ENCODE data around the gene RYK. TPM values are rescaled to one million over a fixed set of nuclear protein-coding genes. Genes with fewer than 3 reads are reported as not detected.

RYK gene
- 100 to 1,000 TPM in 3 of 4 donors, 10 to 100 TPM in 1; 54.3 to 225 (median 138) TPM for total RNA-seq

DNA sequence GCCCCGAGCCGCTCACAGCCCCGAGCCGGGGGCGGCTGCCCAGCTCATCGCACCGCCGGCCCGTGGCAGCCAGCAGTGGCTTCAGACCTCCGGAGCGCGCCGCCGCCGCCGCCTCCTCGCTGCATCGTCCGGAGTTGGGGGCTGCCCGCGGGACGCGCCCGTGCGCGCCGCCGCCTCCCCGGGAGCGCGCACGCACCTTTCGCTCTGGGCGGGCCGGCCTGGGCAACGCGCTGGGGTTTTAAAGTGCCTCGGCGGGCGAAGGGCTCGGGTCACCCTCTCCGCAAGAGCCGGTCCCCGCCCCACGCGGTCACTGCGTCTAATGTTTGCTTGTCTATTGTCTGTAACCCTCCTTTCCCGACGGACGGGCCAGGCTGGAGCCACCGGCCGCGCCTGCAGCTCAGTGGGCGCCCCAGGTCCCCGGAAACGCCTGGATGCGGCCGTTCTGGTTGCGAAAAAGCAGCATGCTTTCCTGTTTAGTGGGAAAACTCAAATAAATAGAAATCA lies at the start of gene RYK:
Gene RYK (minus strand): TSS at position 143 of the 504 bp plus-strand sequence. CDS start 205 bp downstream, outside the sequence.
- H3K4me3 ChIP-seq, result peak within 1 kb of the TSS; percentile 70 to 96
- H3K36me3 ChIP-seq, result no peaks in the 10 kb centered on the region
- no peaks in the 10 kb centered on the region for H3K27me3 ChIP-seq
- peak; percentile 67 to 83 for DNase-seq
- peak within 1 kb of the TSS; percentile 96 to 97 for H3K27ac ChIP-seq
- H3K4me1 ChIP-seq, result peaks cover 0 to 10% of the 10 kb centered on the region in 2 donors
- no peaks in the 10 kb centered on the region for H3K9me3 ChIP-seq
- TF ChIP-seq, protein P1, sequence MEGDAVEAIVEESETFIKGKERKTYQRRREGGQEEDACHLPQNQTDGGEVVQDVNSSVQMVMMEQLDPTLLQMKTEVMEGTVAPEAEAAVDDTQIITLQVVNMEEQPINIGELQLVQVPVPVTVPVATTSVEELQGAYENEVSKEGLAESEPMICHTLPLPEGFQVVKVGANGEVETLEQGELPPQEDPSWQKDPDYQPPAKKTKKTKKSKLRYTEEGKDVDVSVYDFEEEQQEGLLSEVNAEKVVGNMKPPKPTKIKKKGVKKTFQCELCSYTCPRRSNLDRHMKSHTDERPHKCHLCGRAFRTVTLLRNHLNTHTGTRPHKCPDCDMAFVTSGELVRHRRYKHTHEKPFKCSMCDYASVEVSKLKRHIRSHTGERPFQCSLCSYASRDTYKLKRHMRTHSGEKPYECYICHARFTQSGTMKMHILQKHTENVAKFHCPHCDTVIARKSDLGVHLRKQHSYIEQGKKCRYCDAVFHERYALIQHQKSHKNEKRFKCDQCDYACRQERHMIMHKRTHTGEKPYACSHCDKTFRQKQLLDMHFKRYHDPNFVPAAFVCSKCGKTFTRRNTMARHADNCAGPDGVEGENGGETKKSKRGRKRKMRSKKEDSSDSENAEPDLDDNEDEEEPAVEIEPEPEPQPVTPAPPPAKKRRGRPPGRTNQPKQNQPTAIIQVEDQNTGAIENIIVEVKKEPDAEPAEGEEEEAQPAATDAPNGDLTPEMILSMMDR (IDR thresholded peaks at IDR 0.05), result no peak
- TF ChIP-seq POLR2A (IDR thresholded peaks at IDR 0.05), result peak; percentile 56 to 86
- intact Hi-C loops (cut with DNase I; ENCODE audit: low total_unique reads), result no loop called here

DNA sequence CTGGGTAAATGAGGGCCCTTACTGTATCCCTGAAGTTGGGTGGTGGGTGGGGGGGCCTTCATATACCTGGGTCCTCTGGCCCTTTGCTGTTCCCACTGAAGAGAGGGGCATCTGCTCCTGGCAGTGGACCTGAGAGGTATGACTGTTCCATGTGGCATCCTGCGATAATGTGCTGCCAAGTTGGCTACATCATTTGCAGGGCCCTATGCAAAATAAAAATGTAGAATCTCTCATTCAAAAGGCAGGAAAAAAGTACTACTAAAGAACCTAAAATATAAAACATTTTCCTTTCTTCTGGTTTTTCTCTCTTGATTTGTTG lies 49.2 kb upstream of the RYK start:
- H3K36me3 ChIP-seq, result no peaks in the 10 kb centered on the region
- no peaks in the 10 kb centered on the region for H3K9me3 ChIP-seq
- no peak for DNase-seq
- no peak for TF ChIP-seq POLR2A (IDR thresholded peaks at IDR 0.05)
- TF ChIP-seq, protein P1 (IDR thresholded peaks at IDR 0.05), result no peak
- no peak overlapping the region for H3K27ac ChIP-seq
- H3K4me3 ChIP-seq, result no peak overlapping the region
- no peaks in the 10 kb centered on the region for H3K27me3 ChIP-seq
- H3K4me1 ChIP-seq, result no peaks in the 10 kb centered on the region
- intact Hi-C loops (cut with DNase I; ENCODE audit: low total_unique reads), result loop anchor here (2.0 kb wide), 1 partner anchor 87 kb away; no protein-coding TSS in a partner anchor

DNA sequence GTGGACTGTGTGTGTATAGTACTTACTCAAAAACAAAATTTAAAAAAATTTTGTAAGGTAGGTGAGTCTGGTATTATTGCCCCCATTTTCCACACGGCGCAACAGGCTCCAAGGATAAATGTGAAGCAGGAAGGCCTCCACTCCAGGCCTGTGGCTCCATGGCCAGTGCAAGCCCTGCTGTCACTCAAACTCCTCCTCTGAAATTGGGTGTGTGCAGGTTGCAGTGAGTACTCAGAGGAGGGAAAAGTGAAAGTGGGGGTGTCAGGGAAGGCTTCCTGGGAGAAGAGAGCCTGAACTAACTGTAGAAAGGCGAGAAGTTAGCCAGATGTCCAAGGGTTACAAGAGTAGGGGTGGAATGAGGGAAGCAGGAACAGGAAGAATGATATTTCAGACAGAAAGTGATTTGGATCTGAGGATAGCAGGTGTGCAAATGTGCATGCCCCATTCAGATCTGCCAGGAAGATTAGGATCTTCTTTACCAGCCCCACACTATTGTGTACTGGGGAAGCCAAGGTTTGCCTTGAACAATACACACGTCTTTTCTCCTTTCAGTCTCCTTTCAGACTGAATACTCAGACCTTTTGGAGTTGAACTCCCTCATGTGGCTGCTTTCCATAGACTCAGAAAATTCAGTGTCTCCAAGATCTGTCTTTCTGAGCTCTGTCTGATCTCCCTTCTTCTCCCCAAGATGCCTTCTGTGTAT lies 48.7 kb upstream of the RYK start:
- H3K27me3 ChIP-seq, result no peaks in the 10 kb centered on the region
- peak overlapping the region in 1 of 2 donors; percentile 24 for H3K27ac ChIP-seq
- no peak for TF ChIP-seq POLR2A (IDR thresholded peaks at IDR 0.05)
- TF ChIP-seq, protein P1 (IDR thresholded peaks at IDR 0.05), result peak; percentile 31 to 62 (median 54)
- no peak overlapping the region for H3K4me3 ChIP-seq
- intact Hi-C loops (cut with DNase I; ENCODE audit: low total_unique reads), result no loop called here
- H3K36me3 ChIP-seq, result no peaks in the 10 kb centered on the region
- H3K9me3 ChIP-seq, result no peaks in the 10 kb centered on the region
- no peaks in the 10 kb centered on the region for H3K4me1 ChIP-seq
- no peak for DNase-seq

DNA sequence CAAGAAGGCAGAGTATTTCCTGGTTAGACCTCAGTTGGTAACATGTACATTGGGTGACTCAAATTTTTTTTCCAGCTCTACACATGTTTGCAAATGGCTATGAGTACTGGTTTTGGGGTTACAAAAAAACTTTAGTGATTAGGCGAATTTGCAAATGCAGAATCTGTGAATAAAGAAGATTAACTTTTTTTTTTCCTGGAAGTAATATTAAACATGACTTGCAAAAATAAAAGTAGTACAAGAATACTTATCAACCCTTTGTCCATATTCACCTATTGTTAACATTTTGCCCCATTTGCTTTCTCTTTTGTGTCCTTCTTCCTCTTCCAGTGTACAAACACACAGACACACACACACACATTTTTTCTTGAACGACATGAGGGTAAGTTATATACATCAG lies 47.6 kb upstream of the RYK start:
- no peaks in the 10 kb centered on the region for H3K4me1 ChIP-seq
- intact Hi-C loops (cut with DNase I; ENCODE audit: low total_unique reads), result no loop called here
- H3K4me3 ChIP-seq, result no peak overlapping the region
- H3K27ac ChIP-seq, result no peak overlapping the region
- H3K36me3 ChIP-seq, result no peaks in the 10 kb centered on the region
- no peak for DNase-seq
- no peaks in the 10 kb centered on the region for H3K9me3 ChIP-seq
- H3K27me3 ChIP-seq, result no peaks in the 10 kb centered on the region
- no peak for TF ChIP-seq POLR2A (IDR thresholded peaks at IDR 0.05)
- TF ChIP-seq, protein P1 (IDR thresholded peaks at IDR 0.05), result no peak

DNA sequence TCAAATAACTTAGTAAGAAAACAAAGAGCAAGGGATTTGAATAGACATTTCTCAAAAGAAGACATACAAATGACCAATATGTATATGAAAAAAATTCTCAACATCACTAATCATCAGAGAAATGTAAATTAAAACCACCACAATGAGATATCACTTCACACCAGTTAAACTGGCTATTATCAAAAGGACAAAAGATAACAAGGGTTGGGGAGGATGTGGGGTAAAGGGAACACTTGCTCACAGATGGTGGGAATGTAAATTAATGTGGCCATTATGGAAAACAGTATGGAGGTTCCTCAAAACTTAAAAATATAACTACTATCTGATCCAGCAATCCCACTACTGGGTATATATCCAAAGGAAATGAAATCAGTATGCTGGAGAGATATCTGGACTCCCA lies 46.0 kb upstream of the RYK start:
- Histone ChIP-seq H3K27me3 (no peaks in the 10 kb centered on the region), H3K9me3 (no peaks in the 10 kb centered on the region), H3K36me3 (no peaks in the 10 kb centered on the region), H3K27ac (no peak overlapping the region), H3K4me3 (no peak overlapping the region), H3K4me1 (no peaks in the 10 kb centered on the region)
- TF ChIP-seq POLR2A (IDR thresholded peaks at IDR 0.05), result no peak
- TF ChIP-seq, protein P1 (IDR thresholded peaks at IDR 0.05), result no peak
- intact Hi-C loops (cut with DNase I; ENCODE audit: low total_unique reads), result no loop called here
- no peak for DNase-seq
